Measurements from ENCODE around the gene MMP21.

- TF ChIP-seq EHMT2 (IDR thresholded peaks at IDR 0.05; ENCODE audit: borderline replicate concordance, low read depth, low read length), result no peak
- TF ChIP-seq ZBTB7A (CRISPR knock-in tag; IDR thresholded peaks at IDR 0.05), result no peak
- no peak for TF ChIP-seq TFE3 (CRISPR knock-in tag; IDR thresholded peaks at IDR 0.05)
- no peak for TF ChIP-seq ZNF253 (CRISPR knock-in tag; IDR thresholded peaks at IDR 0.05; ENCODE audit: borderline replicate concordance)
- TF ChIP-seq SMAD3 (CRISPR knock-in tag; IDR thresholded peaks at IDR 0.05), result no peak
- TF ChIP-seq ZNF710 (CRISPR knock-in tag; IDR thresholded peaks at IDR 0.05; ENCODE audit: borderline replicate concordance), result no peak
- no peak for TF ChIP-seq HDAC2 (CRISPR knock-in tag; IDR thresholded peaks at IDR 0.05)
- TF ChIP-seq ZBTB44 (CRISPR knock-in tag; IDR thresholded peaks at IDR 0.05), result no peak
- TF ChIP-seq GZF1 (CRISPR knock-in tag; IDR thresholded peaks at IDR 0.05), result no peak
- no peak for TF ChIP-seq MZF1 (CRISPR knock-in tag; IDR thresholded peaks at IDR 0.05; ENCODE audit: borderline replicate concordance)
- no peak for TF ChIP-seq CREB1 (IDR thresholded peaks at IDR 0.05)
- TF ChIP-seq CREB1 (CRISPR knock-in tag; IDR thresholded peaks at IDR 0.05), result no peak
These were observed 18.7 kb downstream of the MMP21 start for GRCh38 chr10:125756853-125757487.
